Right lobe of liver (tissue), 6 donors: Measurements from ENCODE around the gene ENKD1. TPM values are rescaled to one million over a fixed set of nuclear protein-coding genes. Genes with fewer than 3 reads are reported as not detected.

ENCODE experiments used
- ATAC-seq, 4 donors: fragments of 200-7000 bp; cut with Tn5 transposase; one replicate each; pipeline ENCODE4 v1.9.1; 2020; ENCODE audit warnings: mild to moderate bottlenecking in 4 of 4, moderate library complexity in 4 of 4
- DNase-seq, 3 donors: peaks; one replicate each; pipeline ENCODE4 v3.0.0-alpha.2; 2020
- H3K27ac ChIP-seq, 3 donors: fragments of 200-600 bp; one replicate each; pipeline ENCODE4 v1.8.0; 2022
- H3K27me3 ChIP-seq, 2 donors: fragments of 200-600 bp; one replicate each; pipeline ENCODE4 v1.8.0; 2022
- H3K36me3 ChIP-seq, 4 donors: fragments of 200-600 bp; sonication (generic) in 1 of 4; one replicate each; pipeline versions ENCODE4 v1.5.1 to v1.8.0; 2017 to 2022; ENCODE audit warnings: control low read depth in 1 of 4
- H3K4me1 ChIP-seq, 4 donors: fragments of 200-600 bp; sonication (generic) in 1 of 4; one replicate each; pipeline versions ENCODE4 v1.5.1 to v1.8.0; 2017 to 2022; ENCODE audit warnings: control low read depth in 1 of 4
- H3K4me3 ChIP-seq, 3 donors: fragments of 200-600 bp; one replicate each; pipeline ENCODE4 v1.8.0; 2022
- H3K9me3 ChIP-seq, 4 donors: fragments of 200-600 bp; sonication (generic) in 1 of 4; one replicate each; pipeline versions ENCODE4 v1.5.1 to v1.8.0; 2017 to 2022; ENCODE audit warnings: control low read depth in 1 of 4
- CTCF ChIP-seq, 4 donors: fragments of 200-600 bp in 3 of 4; fragments of 450-650 bp in 1 of 4; IDR thresholded peaks; one replicate each; pipeline versions ENCODE4 v1.5.1 to v1.8.0; 2016 to 2022; ENCODE audit warnings: antibody characterized with exemption in 4 of 4, mild to moderate bottlenecking in 2 of 4
- POLR2A ChIP-seq: fragments of 450-650 bp; IDR thresholded peaks from one replicate; pipeline ENCODE4 v1.6.1; 2017; ENCODE audit warnings: antibody characterized with exemption, mild to moderate bottlenecking
- WGBS: methylation state at CpG from one replicate; pipeline ENCODE4 v1.1.6; 2018; ENCODE audit warnings: low coverage, low lambda C conversion rate; ENCODE audit not compliant: insufficient coverage; ENCODE audit errors: missing lambda C conversion rate; 5-methylcytosine and 5-hydroxymethylcytosine counted together
- intact Hi-C, 2 donors: fragments of 100-400 bp; cut with DNase I; formaldehyde crosslinking; loops; one replicate each; pipeline versions ENCODE4 v1.11.2 to v1.14.1; 2022
- long read RNA-seq: library from polyadenylated mRNA; unstranded; transcript quantifications from one replicate; pipeline ENCODE4 v2.0.0, GENCODE V29; 2019
- total RNA-seq, 6 experiments: library from RNA; depleted of rRNA in 2 of 6; stranded (reverse); fragments of >200 nt in 2 of 6; fragmentation: NEBNext Ultra II Directional in 3 of 6; extraction: Animal tissue kit (Norgen Biotek cat#: 25700) in 3 of 6; gene quantifications; one replicate each; pipeline versions ENCODE4 v1.1.0 to v1.2.4, GENCODE V29; 2016 to 2023
- donor health status: DM: no; HTN: yes; CAD: no.
- donor health status: DM: no; HTN: no; CAD: no.
- donor health status: DM: no; HTN: no; CAD: no.
- donor health status: DM: no; HTN: yes; CAD: no.
- donor health status: DM: no; HTN: yes; CAD: no.

ENKD1 gene
- total RNA-seq, result 1 to 10 TPM; 4.4 to 8.9 (median 7.3) TPM
- long read RNA-seq, partial matches to known transcripts, result 0 of 1 reads
- long read RNA-seq, other reads (novel, unspliced or antisense), result 0 of 1 reads

GRCh38 chr16:67666559-67667452 is at the start of gene ENKD1, which contains the start of gene C16orf86:
ENKD1 (minus strand) TSS chr16:67666750; CDS start chr16:67666442, 308 bp downstream.
C16orf86 (plus strand) TSS chr16:67666814; CDS start chr16:67666971, 157 bp downstream.
- Histone ChIP-seq H3K9me3 (no peaks in the 10 kb centered on the region), H3K36me3 (no peaks in the 10 kb centered on the region), H3K4me1 (peaks cover 0 to 30% (median 16%) of the 10 kb centered on the region in 4 donors), H3K27me3 (no peaks in the 10 kb centered on the region), H3K4me3 (peak within 1 kb of the TSS; percentile 69 to 94 (median 84)), H3K27ac (peak within 1 kb of the TSS; percentile 88 to 93 (median 91))
- WGBS, result 3% methylated on average over 11 of the region's 78 CpGs
- ATAC-seq (peak; percentile 65 to 78 (median 70)), DNase-seq (peak; percentile 90 to 94 (median 92))
- no peak for TF ChIP-seq POLR2A
- intact Hi-C loops, result no loop called here

DNA sequence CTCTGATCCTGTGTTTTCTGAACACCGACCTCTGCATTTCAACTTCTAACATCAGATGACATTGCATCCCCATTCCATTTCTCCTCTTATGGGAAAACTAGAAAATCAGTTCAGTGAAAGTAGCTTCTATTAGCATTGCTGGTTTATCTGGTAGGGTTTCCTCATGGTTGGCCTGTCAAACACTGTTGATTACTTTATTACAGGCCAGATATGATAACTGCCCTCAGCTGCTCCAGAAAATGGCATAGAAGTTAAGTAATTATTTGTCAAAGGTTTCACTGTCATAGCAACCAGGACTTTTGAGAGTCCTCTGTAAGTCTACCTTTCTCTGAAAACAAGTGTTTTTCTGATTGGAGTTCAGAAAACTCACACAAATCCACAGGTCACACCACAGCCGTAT is 49.5 kb upstream of the ENKD1 start:
- no peak for DNase-seq
- H3K27ac ChIP-seq, result peak overlapping the region in 2 of 3 donors; percentile 38 to 59
- H3K4me1 ChIP-seq, result peaks cover 0 to 62% (median 25%) of the 10 kb centered on the region in 4 donors
- 45% methylated on average over 2 of the region's 2 CpGs for whole genome bisulfite sequencing
- H3K9me3 ChIP-seq, result no peaks in the 10 kb centered on the region
- intact Hi-C loops, result no loop called here
- TF ChIP-seq CTCF (IDR thresholded peaks at IDR 0.05) (no peak), POLR2A (no peak)
- H3K27me3 ChIP-seq, result no peaks in the 10 kb centered on the region
- no peaks in the 10 kb centered on the region for H3K36me3 ChIP-seq
- ATAC-seq, result peak; percentile 7 to 48 (median 15)
- H3K4me3 ChIP-seq, result peak overlapping the region in 1 of 3 donors; percentile 20

DNA sequence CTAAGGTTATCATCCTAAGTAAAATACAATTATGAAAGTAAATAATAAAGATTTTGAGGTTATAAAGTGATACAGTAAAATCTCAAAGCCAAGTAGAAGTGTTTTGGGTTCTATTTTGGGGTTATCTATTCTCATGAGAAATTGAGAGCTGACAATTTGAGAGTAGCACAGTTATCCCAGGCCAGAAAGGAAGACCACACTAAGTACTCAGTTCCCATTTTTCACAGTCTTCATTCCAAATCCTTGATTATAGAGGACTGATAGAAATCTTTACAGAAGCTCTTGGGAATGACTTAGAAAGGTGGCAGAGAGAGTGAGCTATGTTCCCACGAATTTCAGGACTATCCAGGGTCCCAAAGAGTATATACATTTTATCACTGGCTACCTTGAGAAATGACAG is 48.0 kb upstream of the ENKD1 start:
- H3K4me1 ChIP-seq, result peaks cover 0 to 50% (median 23%) of the 10 kb centered on the region in 4 donors
- ATAC-seq, result no peak
- no peaks in the 10 kb centered on the region for H3K27me3 ChIP-seq
- H3K36me3 ChIP-seq, result no peaks in the 10 kb centered on the region
- no peak for DNase-seq
- intact Hi-C loops, result no loop called here
- H3K27ac ChIP-seq, result no peak overlapping the region
- WGBS, result 100% methylated on average over 1 of the region's 1 CpG
- no peaks in the 10 kb centered on the region for H3K9me3 ChIP-seq
- H3K4me3 ChIP-seq, result no peak overlapping the region
- TF ChIP-seq POLR2A (no peak), CTCF (IDR thresholded peaks at IDR 0.05) (no peak)

DNA sequence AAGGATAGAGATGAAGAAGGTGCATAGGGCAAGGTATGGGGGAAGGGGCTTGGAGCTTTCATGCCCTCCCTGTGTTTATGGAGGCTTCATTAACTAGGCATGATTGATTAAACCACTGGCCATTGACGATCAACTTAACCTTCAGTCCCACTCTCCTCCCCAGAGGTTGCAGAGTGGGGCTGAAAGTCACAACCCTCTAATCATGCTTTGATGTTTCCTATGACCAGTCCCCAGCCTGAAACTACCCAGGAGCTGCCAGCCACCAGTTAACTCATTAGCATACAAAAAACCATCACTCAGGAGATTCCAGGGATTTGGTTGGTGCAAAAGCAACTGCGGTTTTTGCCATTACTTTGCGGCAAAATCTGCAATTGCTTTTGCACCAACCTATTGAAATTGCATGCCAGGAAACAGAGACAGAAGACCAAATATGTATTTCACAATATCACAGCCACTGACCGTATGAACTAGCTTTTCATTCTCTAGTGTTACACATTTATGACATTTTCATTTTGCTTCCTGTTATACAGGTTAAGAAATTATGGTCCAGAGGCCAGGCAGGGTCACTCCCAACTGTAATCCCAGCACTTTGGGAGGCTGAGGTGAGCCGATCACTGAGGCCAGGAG is 47.2 kb upstream of the ENKD1 start:
- TF ChIP-seq CTCF (IDR thresholded peaks at IDR 0.05) (no peak), POLR2A (no peak)
- Histone ChIP-seq H3K4me1 (peaks cover 0 to 58% (median 25%) of the 10 kb centered on the region in 4 donors), H3K9me3 (no peaks in the 10 kb centered on the region), H3K27me3 (no peaks in the 10 kb centered on the region), H3K36me3 (no peaks in the 10 kb centered on the region), H3K4me3 (no peak overlapping the region), H3K27ac (no peak overlapping the region)
- intact Hi-C loops, result no loop called here
- 40% methylated on average over 5 of the region's 5 CpGs for WGBS
- ATAC-seq (no peak), DNase-seq (peak in 1 of 3 donors; percentile 14)
